ENCODE data around the gene TOB1.

DNA sequence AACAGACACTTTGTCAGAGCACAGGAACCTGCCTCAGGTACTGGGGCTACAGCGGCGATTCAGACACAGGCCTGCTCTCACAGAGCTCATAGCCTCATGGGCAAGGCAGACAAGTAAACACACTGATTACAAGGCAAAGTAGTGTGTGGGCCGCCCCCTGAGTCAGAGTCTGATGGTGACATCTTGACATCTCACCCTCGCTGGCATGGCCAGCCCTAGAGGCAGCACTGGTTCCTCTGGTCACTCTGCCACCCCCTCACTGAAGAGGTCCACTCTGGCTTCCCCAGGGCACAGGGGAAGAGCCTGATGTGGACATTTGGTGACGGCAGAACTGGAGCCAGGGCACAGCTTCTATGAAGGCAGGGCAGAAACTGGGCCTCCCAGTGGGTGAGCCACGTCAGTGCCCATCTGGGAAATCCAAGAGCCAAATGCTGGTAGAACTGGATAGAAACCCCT lies 32.9 kb upstream of the TOB1 start:
- TF ChIP-seq, protein P1, sequence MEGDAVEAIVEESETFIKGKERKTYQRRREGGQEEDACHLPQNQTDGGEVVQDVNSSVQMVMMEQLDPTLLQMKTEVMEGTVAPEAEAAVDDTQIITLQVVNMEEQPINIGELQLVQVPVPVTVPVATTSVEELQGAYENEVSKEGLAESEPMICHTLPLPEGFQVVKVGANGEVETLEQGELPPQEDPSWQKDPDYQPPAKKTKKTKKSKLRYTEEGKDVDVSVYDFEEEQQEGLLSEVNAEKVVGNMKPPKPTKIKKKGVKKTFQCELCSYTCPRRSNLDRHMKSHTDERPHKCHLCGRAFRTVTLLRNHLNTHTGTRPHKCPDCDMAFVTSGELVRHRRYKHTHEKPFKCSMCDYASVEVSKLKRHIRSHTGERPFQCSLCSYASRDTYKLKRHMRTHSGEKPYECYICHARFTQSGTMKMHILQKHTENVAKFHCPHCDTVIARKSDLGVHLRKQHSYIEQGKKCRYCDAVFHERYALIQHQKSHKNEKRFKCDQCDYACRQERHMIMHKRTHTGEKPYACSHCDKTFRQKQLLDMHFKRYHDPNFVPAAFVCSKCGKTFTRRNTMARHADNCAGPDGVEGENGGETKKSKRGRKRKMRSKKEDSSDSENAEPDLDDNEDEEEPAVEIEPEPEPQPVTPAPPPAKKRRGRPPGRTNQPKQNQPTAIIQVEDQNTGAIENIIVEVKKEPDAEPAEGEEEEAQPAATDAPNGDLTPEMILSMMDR (IDR thresholded peaks at IDR 0.05): no peak
- no peak for TF ChIP-seq POLR2A (IDR thresholded peaks at IDR 0.05)
